ENCODE measurements around the gene ZNF341. TPM values are rescaled to one million over a fixed set of nuclear protein-coding genes. Genes with fewer than 3 reads are reported as not detected.
A peak's percentile ranks its signal among the peaks of the same experiment; 100 is the strongest.

The ZNF341 gene
- total and polyA plus RNA-seq, 9 of the 15 experiments (the other 6 are each of a cell fraction or from before 2014, with no cell fraction given) = 0.08 to 2.6 (median 1.0) TPM

GRCh38 chr20:33732166-33732970 lies 572 bp downstream of the ZNF341 start (continued):
- no peak for TF ChIP-seq BRF1 (IDR thresholded peaks at IDR 0.05; ENCODE audit: borderline replicate concordance, extremely low read depth, insufficient read length)
- TF ChIP-seq EWSR1 (IDR thresholded peaks at IDR 0.05; ENCODE audit: borderline replicate concordance, low read depth, partially characterized antibody) = no peak
- TF ChIP-seq NCOA4 (IDR thresholded peaks at IDR 0.05; ENCODE audit: partially characterized antibody) = no peak
- no peak for TF ChIP-seq CEBPB (tag; IDR thresholded peaks at IDR 0.05)
- no peak for TF ChIP-seq SFPQ (IDR thresholded peaks at IDR 0.05; ENCODE audit: low read depth, low read length)
- 0 out of 2 replicates have a peak, but pooled peaks have one; percentile 24 for TF ChIP-seq TCF7 (IDR thresholded peaks at IDR 0.05; ENCODE audit: borderline replicate concordance)
- no peak for TF ChIP-seq KLF10 (CRISPR knock-in tag; IDR thresholded peaks at IDR 0.05)
- no peak for TF ChIP-seq DLX4 (CRISPR knock-in tag; IDR thresholded peaks at IDR 0.05)
- TF ChIP-seq NFYB (IDR thresholded peaks at IDR 0.05; ENCODE audit: extremely low read depth, insufficient read length) = no peak
- TF ChIP-seq ESRRB (CRISPR knock-in tag; IDR thresholded peaks at IDR 0.05; ENCODE audit: borderline replicate concordance) = no peak
- TF ChIP-seq MBD1 (CRISPR knock-in tag; IDR thresholded peaks at IDR 0.05) = no peak
- TF ChIP-seq ZBTB17 (CRISPR knock-in tag; IDR thresholded peaks at IDR 0.05) = 0 out of 2 replicates have a peak, but pooled peaks have one; percentile 20
- no peak for TF ChIP-seq ID3 (CRISPR knock-in tag; IDR thresholded peaks at IDR 0.05)
- 0 out of 2 replicates have a peak, but pooled peaks have one; percentile 58 for TF ChIP-seq ID3 (tag; IDR thresholded peaks at IDR 0.05)
- TF ChIP-seq SAFB (IDR thresholded peaks at IDR 0.05; ENCODE audit: borderline replicate concordance, low read depth, low read length) = 0 out of 2 replicates have a peak, but pooled peaks have one; percentile 10
- no peak for TF ChIP-seq BACH1 (tag; IDR thresholded peaks at IDR 0.05)
- TF ChIP-seq SP2 (IDR thresholded peaks at IDR 0.05; ENCODE audit: extremely low read depth, low read depth, low read length, poor library complexity, severe bottlenecking) = no peak
- TF ChIP-seq CXXC5 (CRISPR knock-in tag; IDR thresholded peaks at IDR 0.05) = peak; percentile 91
- no peak for TF ChIP-seq SMARCB1 (IDR thresholded peaks at IDR 0.05; ENCODE audit: insufficient read length, low read depth)
- TF ChIP-seq ZNF174 (CRISPR knock-in tag; IDR thresholded peaks at IDR 0.05) = no peak
- no peak for TF ChIP-seq FOXP4 (CRISPR knock-in tag; IDR thresholded peaks at IDR 0.05; ENCODE audit: borderline replicate concordance)

All from K562 (cell line).